HEK293T (cell line): Measurements from ENCODE around the gene EMC1.

Experiments used
- CTCF ChIA-PET: fragments of 350-600 bp; formaldehyde crosslinking; extraction: SDS; loops from one replicate; lab custom pipeline; 2021; ENCODE audit warnings: antibody characterized with exemption, inconsistent platforms; lab: Yijun Ruan, JAX
- POLR2A ChIA-PET: fragments of 350-600 bp; formaldehyde crosslinking; extraction: SDS; loops from one replicate; lab custom pipeline; 2020; ENCODE audit warnings: antibody characterized with exemption, inconsistent platforms; lab: Yijun Ruan, JAX
- DNase-seq: peaks from one replicate; pipeline ENCODE4 v3.0.0; 2012; ENCODE audit warnings: mixed read lengths; ENCODE audit errors: extremely low spot score
- ARNT ChIP-seq: fragments of 450-650 bp; IDR thresholded peaks from 2 replicates; pipeline ENCODE4 v1.6.1; 2017; ENCODE audit warnings: mild to moderate bottlenecking
- BHLHE40 ChIP-seq: fragments of 450-650 bp; IDR thresholded peaks from 2 replicates; pipeline ENCODE4 v1.6.1; 2016; ENCODE audit warnings: mild to moderate bottlenecking, moderate library complexity, borderline replicate concordance
- CTBP1 ChIP-seq: fragments of 450-650 bp; IDR thresholded peaks from 2 replicates; pipeline ENCODE4 v1.6.1; 2016; ENCODE audit warnings: borderline replicate concordance
- ELF4 ChIP-seq: fragments of 450-650 bp; IDR thresholded peaks from 2 replicates; pipeline ENCODE4 v1.6.1; 2017; ENCODE audit warnings: antibody characterized with exemption
- FOXA1 ChIP-seq: fragments of 450-650 bp; IDR thresholded peaks from 2 replicates; pipeline ENCODE4 v1.6.1; 2016; ENCODE audit warnings: mild to moderate bottlenecking
- FOXK2 ChIP-seq: fragments of 450-650 bp; IDR thresholded peaks from 2 replicates; pipeline ENCODE4 v1.6.1; 2016; ENCODE audit warnings: mild to moderate bottlenecking
- FOXM1 ChIP-seq: fragments of 450-650 bp; IDR thresholded peaks from 2 replicates; pipeline ENCODE4 v1.6.1; 2017; ENCODE audit warnings: mild to moderate bottlenecking, borderline replicate concordance
- HDGF ChIP-seq: fragments of 450-650 bp; IDR thresholded peaks from 2 replicates; pipeline ENCODE4 v1.6.1; 2017; ENCODE audit warnings: antibody characterized with exemption, borderline replicate concordance
- L3MBTL2 ChIP-seq: fragments of 450-650 bp; conservative IDR thresholded peaks from 2 replicates; pipeline ENCODE4 v1.6.1; 2016; ENCODE audit warnings: mild to moderate bottlenecking
- LEF1 ChIP-seq: fragments of 450-650 bp; IDR thresholded peaks from 2 replicates; pipeline ENCODE4 v1.6.1; 2017; ENCODE audit warnings: mild to moderate bottlenecking, borderline replicate concordance
- NFRKB ChIP-seq: fragments of 450-650 bp; IDR thresholded peaks from 2 replicates; pipeline ENCODE4 v1.6.1; 2016; ENCODE audit warnings: mild to moderate bottlenecking, moderate library complexity
- SP1 ChIP-seq: fragments of 450-650 bp; IDR thresholded peaks from 2 replicates; pipeline ENCODE4 v1.6.1; 2017
- SUZ12 ChIP-seq: fragments of 450-650 bp; IDR thresholded peaks from 2 replicates; pipeline ENCODE4 v1.6.1; 2016; ENCODE audit warnings: mild to moderate bottlenecking
- TARDBP ChIP-seq: fragments of 450-650 bp; IDR thresholded peaks from 2 replicates; pipeline ENCODE4 v1.6.1; 2016
- ZNF384 ChIP-seq: fragments of 450-650 bp; IDR thresholded peaks from 2 replicates; pipeline ENCODE4 v1.6.1; 2016
- TF ChIP-seq, protein P1 (sequence below): fragments of 450-650 bp; IDR thresholded peaks from 2 replicates; pipeline ENCODE4 v1.6.1; 2016

Gene EMC1

DNA sequence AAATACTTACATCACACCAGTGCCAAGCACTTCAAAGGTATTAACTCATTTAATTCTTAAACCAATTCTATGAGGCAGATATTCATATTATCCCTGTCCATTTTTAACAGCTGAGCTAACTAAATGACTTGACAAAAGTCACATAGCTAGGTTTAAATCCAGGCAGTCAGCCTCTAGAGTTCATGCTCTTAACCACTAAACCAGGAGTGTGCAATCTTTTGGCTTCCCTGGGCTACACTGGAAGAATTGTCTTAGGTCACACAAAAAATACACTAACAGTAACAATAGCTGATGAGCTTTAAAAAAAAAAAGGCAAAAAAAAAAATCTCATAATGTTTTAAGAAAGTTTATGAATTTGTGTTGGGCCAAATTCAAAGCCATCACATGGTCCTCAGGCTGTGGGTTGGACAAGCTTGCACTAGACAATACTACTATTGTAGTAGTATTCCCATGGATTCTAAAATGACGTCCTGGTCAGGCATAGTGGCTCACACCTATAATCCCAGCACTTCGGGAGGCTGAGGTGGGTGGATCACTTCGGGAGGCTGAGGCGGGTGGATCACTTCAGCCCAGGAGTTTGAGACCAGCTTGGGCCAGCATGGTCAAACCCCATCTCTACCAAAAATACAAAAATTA lies 51.2 kb downstream of the EMC1 start:
- no peak for DNase-seq
- TF ChIP-seq SUZ12, result no peak
- TF ChIP-seq NFRKB, result no peak
- TF ChIP-seq ELF4, result no peak
- TF ChIP-seq ARNT, result no peak
- no peak for TF ChIP-seq FOXM1
- TF ChIP-seq CTBP1, result no peak
- no peak for TF ChIP-seq BHLHE40
- TF ChIP-seq L3MBTL2, result no peak
- no peak for TF ChIP-seq FOXA1
- no peak for TF ChIP-seq SP1
- no peak for TF ChIP-seq LEF1
- TF ChIP-seq, protein P1, sequence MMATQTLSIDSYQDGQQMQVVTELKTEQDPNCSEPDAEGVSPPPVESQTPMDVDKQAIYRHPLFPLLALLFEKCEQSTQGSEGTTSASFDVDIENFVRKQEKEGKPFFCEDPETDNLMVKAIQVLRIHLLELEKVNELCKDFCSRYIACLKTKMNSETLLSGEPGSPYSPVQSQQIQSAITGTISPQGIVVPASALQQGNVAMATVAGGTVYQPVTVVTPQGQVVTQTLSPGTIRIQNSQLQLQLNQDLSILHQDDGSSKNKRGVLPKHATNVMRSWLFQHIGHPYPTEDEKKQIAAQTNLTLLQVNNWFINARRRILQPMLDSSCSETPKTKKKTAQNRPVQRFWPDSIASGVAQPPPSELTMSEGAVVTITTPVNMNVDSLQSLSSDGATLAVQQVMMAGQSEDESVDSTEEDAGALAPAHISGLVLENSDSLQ, result no peak
- no peak for TF ChIP-seq TARDBP
- TF ChIP-seq FOXK2, result no peak
- TF ChIP-seq HDGF, result no peak
- no peak for TF ChIP-seq ZNF384
- CTCF ChIA-PET, result no interaction called here
- POLR2A ChIA-PET, result interaction anchor here (1.2 kb wide), 1 partner anchor 9 kb away, joined by 5 read pairs; no protein-coding TSS in a partner anchor

DNA sequence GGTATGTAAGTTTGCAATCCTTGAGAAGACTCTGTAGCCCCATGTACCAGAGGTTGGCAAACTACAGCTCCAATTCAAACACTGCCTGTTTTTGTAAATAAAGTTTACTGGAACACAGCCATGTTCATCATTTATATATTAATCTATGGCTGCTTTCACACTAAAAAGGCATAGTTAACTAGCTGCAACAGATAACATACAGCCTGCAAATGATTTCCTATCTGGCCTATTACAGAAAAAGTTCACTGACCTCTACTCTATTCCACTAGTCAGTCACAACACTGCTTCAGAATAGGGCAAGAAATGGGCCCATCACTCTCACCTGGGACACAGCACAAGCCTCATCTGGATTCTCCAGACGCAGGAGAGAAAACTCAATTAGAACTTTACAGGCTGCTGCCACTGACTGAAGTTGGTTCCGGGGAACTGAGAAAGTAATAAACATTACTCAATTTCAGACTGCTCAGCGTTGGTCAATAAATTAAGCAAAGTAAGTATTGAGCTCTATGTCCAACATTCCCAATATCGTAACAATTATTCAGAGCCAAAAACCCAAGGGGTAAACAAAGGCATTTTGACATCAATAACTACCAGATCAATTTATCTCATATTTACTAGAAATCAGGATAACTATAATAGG lies 51.9 kb downstream of the EMC1 start:
- no peak for TF ChIP-seq ELF4
- TF ChIP-seq FOXM1, result no peak
- no peak for TF ChIP-seq SUZ12
- no peak for TF ChIP-seq CTBP1
- TF ChIP-seq TARDBP, result no peak
- TF ChIP-seq SP1, result no peak
- TF ChIP-seq LEF1, result no peak
- TF ChIP-seq HDGF, result no peak
- POLR2A ChIA-PET, result interaction anchor here (1.2 kb wide), 1 partner anchor 10 kb away, joined by 5 read pairs; no protein-coding TSS in a partner anchor
- CTCF ChIA-PET, result no interaction called here
- DNase-seq, result no peak

DNA sequence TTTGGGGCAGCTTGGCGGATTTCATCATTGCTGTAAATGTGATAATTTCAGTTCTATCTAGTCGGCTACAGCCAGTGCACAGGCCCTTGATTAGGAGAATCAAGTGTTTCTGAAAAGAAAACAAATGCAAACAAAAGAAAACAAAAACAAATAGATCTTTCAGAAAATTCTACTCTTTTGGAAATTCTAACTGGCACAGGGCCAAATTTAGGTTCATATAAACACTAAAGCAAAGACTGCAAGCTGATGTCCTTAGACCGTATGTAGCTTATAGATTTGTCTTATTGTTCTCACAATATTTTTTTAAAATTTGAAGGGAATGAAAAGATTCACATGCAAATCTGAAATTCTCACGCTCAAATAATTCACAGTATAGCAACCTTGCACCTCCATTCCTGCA lies 52.5 kb downstream of the EMC1 start:
- TF ChIP-seq ZNF384, result no peak
- no peak for TF ChIP-seq BHLHE40
- TF ChIP-seq, protein P1, result no peak
- TF ChIP-seq FOXM1, result no peak
- TF ChIP-seq SP1, result no peak
- ChIA-PET POLR2A (interaction anchor here (1.1 kb wide), 1 partner anchor 10 kb away, joined by 3 read pairs; no protein-coding TSS in a partner anchor), CTCF (no interaction called here)
- DNase-seq, result no peak

DNA sequence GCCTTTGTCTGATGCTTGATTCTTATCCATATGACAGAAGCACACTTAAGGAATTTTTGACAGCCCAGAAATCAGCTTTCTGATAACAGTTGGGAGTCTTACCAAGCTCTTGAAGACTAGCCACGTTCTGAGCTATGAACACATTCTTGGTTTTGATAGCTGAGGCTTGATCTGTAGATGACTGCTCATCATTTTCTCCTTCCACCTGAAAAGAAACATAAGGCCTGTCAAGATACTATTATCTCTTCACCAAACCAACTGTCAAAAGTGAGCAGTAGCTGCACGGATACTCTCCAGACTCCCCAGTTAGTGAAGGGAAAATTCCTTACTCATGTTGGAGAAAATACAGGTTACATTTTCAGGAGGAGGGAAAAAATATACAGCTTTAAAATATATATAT lies 53.5 kb downstream of the EMC1 start:
- DNase-seq, result no peak
- ChIA-PET POLR2A (interaction anchor here (1.1 kb wide), 1 partner anchor 11 kb away, joined by 3 read pairs; no protein-coding TSS in a partner anchor), CTCF (no interaction called here)
- TF ChIP-seq FOXA1 (no peak), LEF1 (no peak), ELF4 (no peak), L3MBTL2 (no peak), SUZ12 (no peak), FOXM1 (no peak), ZNF384 (no peak), CTBP1 (no peak), TARDBP (no peak), ARNT (no peak), BHLHE40 (no peak), SP1 (no peak), NFRKB (no peak), FOXK2 (no peak), HDGF (no peak)
- TF ChIP-seq, protein P1, result no peak

DNA sequence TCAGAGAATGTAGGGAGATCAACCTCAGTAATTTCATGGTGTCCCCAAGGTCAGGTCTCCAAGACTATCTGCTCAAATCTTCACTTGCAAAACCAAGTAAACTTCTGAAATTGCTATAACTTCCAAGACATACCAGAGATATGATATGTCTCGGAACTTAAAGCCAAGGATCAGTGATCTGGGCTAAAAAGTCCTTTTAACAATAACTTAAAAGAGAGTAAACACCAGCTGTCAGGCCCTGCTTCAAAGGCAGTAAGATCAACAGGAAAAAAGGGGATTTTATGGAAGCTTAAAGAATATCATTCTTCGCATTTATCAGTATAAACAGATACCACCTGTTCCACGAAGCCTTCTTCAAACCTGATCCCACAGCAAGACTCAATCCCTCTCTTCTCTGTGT lies 55.0 kb downstream of the EMC1 start:
- CTCF ChIA-PET, result no interaction called here
- POLR2A ChIA-PET, result interaction anchor here (0.7 kb wide), 1 partner anchor 34 kb away, joined by 3 read pairs; no protein-coding TSS in a partner anchor
- no peak for DNase-seq
- TF ChIP-seq SUZ12 (no peak), FOXA1 (no peak), LEF1 (no peak), ELF4 (no peak), L3MBTL2 (no peak), SP1 (no peak), FOXK2 (no peak), NFRKB (no peak)

DNA sequence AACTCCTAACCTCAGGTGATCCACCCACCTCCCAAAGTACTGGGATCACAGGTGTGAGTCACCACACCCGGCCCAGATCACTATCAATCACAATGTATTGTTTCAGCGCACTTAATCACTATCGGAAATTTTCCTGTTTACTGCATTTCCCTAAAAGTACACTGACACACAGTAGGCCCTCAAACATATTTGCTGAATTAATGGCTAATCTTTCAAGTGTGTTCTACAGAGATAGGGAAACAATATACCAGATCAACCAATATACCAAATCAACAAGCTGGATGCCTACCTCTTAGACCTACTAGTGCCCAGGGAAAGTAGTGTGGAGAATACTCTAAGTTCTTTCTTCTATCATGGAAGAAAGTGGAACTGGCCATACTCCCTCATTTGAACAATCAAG lies 58.3 kb downstream of the EMC1 start:
- ChIA-PET POLR2A (no interaction called here), CTCF (no interaction called here)
- no peak for TF ChIP-seq HDGF
- TF ChIP-seq ZNF384, result no peak
- TF ChIP-seq SUZ12, result no peak
- TF ChIP-seq BHLHE40, result no peak
- no peak for TF ChIP-seq FOXK2
- TF ChIP-seq, protein P1, result no peak
- no peak for TF ChIP-seq ARNT
- no peak for TF ChIP-seq L3MBTL2
- TF ChIP-seq CTBP1, result no peak
- DNase-seq, result no peak
